ENCODE measurements around the gene HACD2.

The HACD2 gene

DNA sequence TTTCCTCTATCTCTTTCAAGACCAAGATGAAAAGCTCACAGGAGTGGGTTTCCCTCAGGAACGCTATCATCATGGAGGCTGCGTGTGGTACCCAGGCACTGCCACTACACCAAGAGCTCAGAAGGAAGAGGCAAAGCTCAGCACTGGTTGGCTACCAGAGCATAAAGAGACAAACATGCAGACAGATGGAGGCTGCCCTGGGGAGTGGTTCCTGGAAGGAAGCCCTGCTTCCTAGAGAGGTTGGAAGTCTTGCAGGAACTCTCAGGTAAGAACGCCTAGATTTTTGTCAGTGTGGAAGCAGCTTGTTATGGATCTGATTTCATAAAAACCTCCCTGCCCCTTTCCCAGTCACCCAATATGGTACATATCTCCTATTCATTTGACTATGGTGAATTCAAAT lies 86.1 kb downstream of the HACD2 start:
- TF ChIP-seq RAD21 (IDR thresholded peaks at IDR 0.05; ENCODE audit: low read depth) (no peak), EGR1 (IDR thresholded peaks at IDR 0.05) (no peak), YY1 (IDR thresholded peaks at IDR 0.05; ENCODE audit: low read depth) (no peak), NFIC (IDR thresholded peaks at IDR 0.05) (no peak), TCF12 (IDR thresholded peaks at IDR 0.05; ENCODE audit: low read depth) (no peak), CREB1 (IDR thresholded peaks at IDR 0.05; ENCODE audit: low read depth) (no peak), ZBTB7A (IDR thresholded peaks at IDR 0.05; ENCODE audit: low read depth) (no peak), TAF1 (IDR thresholded peaks at IDR 0.05; ENCODE audit: low read depth) (no peak), EP300 (IDR thresholded peaks at IDR 0.05; ENCODE audit: borderline replicate concordance) (no peak), CEBPB (IDR thresholded peaks at IDR 0.05) (no peak), TEAD4 (IDR thresholded peaks at IDR 0.05) (no peak), FOXM1 (IDR thresholded peaks at IDR 0.05; ENCODE audit: borderline replicate concordance, low read depth) (no peak)
- TF ChIP-seq, protein P1, sequence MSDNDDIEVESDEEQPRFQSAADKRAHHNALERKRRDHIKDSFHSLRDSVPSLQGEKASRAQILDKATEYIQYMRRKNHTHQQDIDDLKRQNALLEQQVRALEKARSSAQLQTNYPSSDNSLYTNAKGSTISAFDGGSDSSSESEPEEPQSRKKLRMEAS (IDR thresholded peaks at IDR 0.05): no peak
- TF ChIP-seq, protein P2, sequence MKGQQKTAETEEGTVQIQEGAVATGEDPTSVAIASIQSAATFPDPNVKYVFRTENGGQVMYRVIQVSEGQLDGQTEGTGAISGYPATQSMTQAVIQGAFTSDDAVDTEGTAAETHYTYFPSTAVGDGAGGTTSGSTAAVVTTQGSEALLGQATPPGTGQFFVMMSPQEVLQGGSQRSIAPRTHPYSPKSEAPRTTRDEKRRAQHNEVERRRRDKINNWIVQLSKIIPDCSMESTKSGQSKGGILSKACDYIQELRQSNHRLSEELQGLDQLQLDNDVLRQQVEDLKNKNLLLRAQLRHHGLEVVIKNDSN (IDR thresholded peaks at IDR 0.05): no peak
- TF ChIP-seq, protein P3, sequence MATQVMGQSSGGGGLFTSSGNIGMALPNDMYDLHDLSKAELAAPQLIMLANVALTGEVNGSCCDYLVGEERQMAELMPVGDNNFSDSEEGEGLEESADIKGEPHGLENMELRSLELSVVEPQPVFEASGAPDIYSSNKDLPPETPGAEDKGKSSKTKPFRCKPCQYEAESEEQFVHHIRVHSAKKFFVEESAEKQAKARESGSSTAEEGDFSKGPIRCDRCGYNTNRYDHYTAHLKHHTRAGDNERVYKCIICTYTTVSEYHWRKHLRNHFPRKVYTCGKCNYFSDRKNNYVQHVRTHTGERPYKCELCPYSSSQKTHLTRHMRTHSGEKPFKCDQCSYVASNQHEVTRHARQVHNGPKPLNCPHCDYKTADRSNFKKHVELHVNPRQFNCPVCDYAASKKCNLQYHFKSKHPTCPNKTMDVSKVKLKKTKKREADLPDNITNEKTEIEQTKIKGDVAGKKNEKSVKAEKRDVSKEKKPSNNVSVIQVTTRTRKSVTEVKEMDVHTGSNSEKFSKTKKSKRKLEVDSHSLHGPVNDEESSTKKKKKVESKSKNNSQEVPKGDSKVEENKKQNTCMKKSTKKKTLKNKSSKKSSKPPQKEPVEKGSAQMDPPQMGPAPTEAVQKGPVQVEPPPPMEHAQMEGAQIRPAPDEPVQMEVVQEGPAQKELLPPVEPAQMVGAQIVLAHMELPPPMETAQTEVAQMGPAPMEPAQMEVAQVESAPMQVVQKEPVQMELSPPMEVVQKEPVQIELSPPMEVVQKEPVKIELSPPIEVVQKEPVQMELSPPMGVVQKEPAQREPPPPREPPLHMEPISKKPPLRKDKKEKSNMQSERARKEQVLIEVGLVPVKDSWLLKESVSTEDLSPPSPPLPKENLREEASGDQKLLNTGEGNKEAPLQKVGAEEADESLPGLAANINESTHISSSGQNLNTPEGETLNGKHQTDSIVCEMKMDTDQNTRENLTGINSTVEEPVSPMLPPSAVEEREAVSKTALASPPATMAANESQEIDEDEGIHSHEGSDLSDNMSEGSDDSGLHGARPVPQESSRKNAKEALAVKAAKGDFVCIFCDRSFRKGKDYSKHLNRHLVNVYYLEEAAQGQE (IDR thresholded peaks at IDR 0.05; ENCODE audit: low read depth): no peak

DNA sequence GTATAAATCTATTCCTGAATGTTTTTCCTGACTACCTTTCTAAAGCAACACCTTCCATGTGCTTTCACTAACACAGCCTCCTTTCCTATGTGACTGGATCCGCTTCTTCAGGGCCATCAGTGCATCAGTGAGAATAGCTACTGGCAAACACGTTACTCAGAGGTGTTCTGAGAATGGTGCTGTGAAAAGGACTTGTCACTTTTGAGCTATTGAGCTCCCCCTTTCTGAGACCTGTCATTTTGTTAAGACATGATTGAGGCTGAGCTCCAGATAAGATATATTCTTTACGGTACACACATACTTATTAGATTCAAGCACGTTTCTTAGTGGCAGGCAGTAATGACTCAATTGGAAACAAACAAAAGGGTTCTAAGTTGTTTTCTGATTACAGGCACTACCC lies 90.9 kb downstream of the HACD2 start:
- TF ChIP-seq TCF12 (IDR thresholded peaks at IDR 0.05; ENCODE audit: low read depth) (no peak), TEAD4 (IDR thresholded peaks at IDR 0.05) (no peak), ZBTB7A (IDR thresholded peaks at IDR 0.05; ENCODE audit: low read depth) (no peak), FOXM1 (IDR thresholded peaks at IDR 0.05; ENCODE audit: borderline replicate concordance, low read depth) (no peak), YY1 (IDR thresholded peaks at IDR 0.05; ENCODE audit: low read depth) (no peak), EP300 (IDR thresholded peaks at IDR 0.05; ENCODE audit: borderline replicate concordance) (no peak), NFIC (IDR thresholded peaks at IDR 0.05) (no peak), CEBPB (IDR thresholded peaks at IDR 0.05) (no peak)
- TF ChIP-seq, protein P2 (IDR thresholded peaks at IDR 0.05): no peak
- TF ChIP-seq, protein P3 (IDR thresholded peaks at IDR 0.05; ENCODE audit: low read depth): no peak
- TF ChIP-seq, protein P1 (IDR thresholded peaks at IDR 0.05): no peak

DNA sequence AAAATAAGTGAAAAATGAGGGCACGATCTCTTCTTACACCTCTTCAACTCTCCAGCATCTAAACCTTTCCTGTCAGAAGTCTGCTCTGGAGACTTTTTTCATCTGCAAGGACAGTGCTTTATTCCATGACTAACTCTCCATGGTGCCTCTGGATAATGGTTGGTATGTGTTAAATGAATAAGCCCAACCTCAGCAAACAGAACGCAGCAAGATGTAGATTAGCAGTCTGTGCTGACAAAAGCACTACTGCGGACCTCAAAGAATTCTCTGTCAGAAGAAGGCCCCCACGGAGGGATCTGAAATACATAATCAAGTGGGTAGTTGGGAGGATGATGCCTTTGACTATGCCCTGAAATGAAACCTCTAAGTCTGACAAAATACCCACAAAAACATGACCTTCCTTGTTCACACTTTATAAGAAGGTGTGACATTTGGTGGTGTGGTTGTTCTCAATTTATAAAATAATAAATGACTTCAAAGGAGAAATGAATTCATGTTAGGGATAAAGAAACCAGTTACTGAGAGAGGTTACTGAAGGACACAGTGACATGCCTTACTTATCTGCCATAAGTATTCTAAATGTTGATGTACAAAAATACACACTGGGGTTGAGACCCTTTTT lies 92.8 kb downstream of the HACD2 start:
- TF ChIP-seq, protein P1 (IDR thresholded peaks at IDR 0.05): no peak
- TF ChIP-seq EGR1 (IDR thresholded peaks at IDR 0.05): no peak
- no peak for TF ChIP-seq EP300 (IDR thresholded peaks at IDR 0.05; ENCODE audit: borderline replicate concordance)
- TF ChIP-seq, protein P3 (IDR thresholded peaks at IDR 0.05; ENCODE audit: low read depth): no peak
- no peak for TF ChIP-seq RAD21 (IDR thresholded peaks at IDR 0.05; ENCODE audit: low read depth)

DNA sequence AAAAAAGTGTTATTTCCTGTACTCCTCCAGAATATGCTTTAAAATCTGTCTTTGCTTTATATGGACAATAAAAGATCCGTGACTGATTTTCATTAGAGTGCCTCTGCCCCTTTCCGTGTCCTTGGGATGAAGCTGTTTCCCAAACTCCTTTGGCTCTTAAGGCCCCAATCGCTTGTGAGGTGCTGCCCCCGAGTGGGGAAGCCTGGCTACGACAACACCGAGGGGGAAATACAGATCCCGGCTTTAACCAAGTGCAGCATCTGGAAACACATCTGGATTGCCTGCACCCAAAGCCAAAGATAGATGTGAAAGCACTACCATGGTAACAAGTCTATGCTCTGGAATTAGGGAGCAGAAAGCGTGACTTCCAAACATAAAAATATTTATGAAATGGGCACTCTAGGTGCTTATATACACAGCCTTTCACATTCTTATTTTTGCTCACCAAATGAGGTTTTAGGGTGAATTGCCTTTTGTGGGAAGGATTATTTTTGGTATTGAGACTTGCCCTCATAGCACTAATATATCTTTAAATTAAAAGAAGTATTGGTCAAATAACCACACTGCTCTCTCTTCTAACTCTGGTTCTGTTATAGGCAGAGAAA lies 95.4 kb downstream of the HACD2 start:
- TF ChIP-seq RAD21 (IDR thresholded peaks at IDR 0.05; ENCODE audit: low read depth): peak; percentile 86
- no peak for TF ChIP-seq YY1 (IDR thresholded peaks at IDR 0.05; ENCODE audit: low read depth)
- TF ChIP-seq, protein P1 (IDR thresholded peaks at IDR 0.05): no peak

Measured in Ishikawa (cell line).